Lower leg skin (tissue), 4 donors: ENCODE data around the gene GSTA5. TPM values are rescaled to one million over a fixed set of nuclear protein-coding genes. Genes with fewer than 3 reads are reported as not detected.
"Not testable (repeated sequence)": the region's sequence is repeated elsewhere in the genome, so short reads cannot be mapped to it uniquely, and the experiment has no call there.

ENCODE experiments used
- DNase-seq, 2 donors: peaks; one replicate each; pipeline ENCODE4 v3.0.0-alpha.2; 2019; ENCODE audit warnings: low spot score in 2 of 2
- H3K4me3 ChIP-seq: fragments of 200-600 bp; sonication (generic); 2 replicates; pipeline ENCODE4 v1.5.1; 2017; ENCODE audit warnings: mild to moderate bottlenecking, low read depth; ENCODE audit not compliant: poor library complexity, severe bottlenecking
- POLR2A ChIP-seq, 2 donors: fragments of 450-650 bp; IDR thresholded peaks; one replicate each; pipeline ENCODE4 v1.6.1; 2016 to 2017; ENCODE audit warnings: antibody characterized with exemption in 2 of 2, mild to moderate bottlenecking in 1 of 2, moderate library complexity in 1 of 2
- WGBS, 2 donors: methylation state at CpG; one replicate each; pipeline ENCODE4 v1.1.5; 2018; 5-methylcytosine and 5-hydroxymethylcytosine counted together
- intact Hi-C: fragments of 100-400 bp; cut with DNase I; formaldehyde crosslinking; loops from one replicate; pipeline ENCODE4 v1.15.0; 2023; ENCODE audit warnings: low total_unique reads
- total RNA-seq, 4 donors: library from RNA; depleted of rRNA; stranded (reverse); fragments of >200 nt; gene quantifications; one replicate each; pipeline ENCODE4 v1.1.0, GENCODE V29; 2016
- TF ChIP-seq, protein P1 (sequence below), 3 donors: fragments of 450-650 bp; IDR thresholded peaks; one replicate each; pipeline ENCODE4 v1.5.1; 2016; ENCODE audit warnings: antibody characterized with exemption in 3 of 3, mild to moderate bottlenecking in 3 of 3, moderate library complexity in 2 of 3

The GSTA5 gene
- total RNA-seq, 4 donors from 2014 or later: not detected

DNA sequence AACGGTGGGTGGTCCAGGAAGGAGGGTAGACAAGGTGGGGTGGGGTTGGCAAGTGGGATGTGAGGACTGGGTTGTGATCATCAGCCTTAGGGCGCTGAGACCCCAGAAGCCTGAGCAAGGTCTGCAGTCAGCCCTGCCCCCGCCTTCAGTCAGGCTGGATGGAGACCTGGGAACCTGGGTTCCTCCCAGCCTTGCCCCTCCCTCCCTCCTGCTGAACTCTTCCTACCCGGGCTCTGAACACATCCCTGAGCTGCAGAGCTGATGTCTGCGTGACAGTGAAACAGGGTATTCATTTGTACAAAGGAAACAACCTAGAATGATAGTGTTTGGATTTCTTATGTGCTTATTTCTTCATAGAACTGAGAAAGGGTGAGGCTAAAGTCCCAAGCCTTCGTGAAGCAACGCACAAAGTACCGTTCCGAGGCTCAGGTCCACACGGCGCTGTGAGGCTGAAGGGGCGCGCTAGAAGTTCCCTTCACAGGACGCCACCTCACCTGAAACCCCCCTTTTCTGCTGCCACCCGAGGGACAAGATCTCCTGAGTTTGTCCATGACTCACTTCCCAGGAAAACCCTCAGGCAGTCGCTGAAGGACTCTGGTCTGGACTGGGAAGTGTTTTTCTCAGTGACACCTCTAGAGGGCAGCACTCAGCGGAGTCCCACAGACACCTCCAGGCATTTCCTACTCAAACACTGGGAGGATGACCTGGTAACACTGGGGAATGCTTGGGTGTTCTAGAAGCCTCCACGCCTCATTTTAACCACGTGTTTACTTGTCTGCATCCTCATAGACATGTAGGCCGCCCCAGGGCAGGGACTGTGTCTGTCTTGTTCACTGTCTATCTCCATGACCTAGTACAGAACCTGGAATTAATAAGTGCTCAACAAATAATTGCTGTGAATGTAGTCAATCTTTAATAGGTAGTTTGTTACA, 1.2 kb downstream of the GSTA5 start:
- intact Hi-C loops: no loop called here
- DNase-seq: peak in 1 of 2 donors; percentile 16
- WGBS, 2 donors: 63 to 66% methylated on average over 19 to 20 of the region's 20 CpGs
- TF ChIP-seq, protein P1, sequence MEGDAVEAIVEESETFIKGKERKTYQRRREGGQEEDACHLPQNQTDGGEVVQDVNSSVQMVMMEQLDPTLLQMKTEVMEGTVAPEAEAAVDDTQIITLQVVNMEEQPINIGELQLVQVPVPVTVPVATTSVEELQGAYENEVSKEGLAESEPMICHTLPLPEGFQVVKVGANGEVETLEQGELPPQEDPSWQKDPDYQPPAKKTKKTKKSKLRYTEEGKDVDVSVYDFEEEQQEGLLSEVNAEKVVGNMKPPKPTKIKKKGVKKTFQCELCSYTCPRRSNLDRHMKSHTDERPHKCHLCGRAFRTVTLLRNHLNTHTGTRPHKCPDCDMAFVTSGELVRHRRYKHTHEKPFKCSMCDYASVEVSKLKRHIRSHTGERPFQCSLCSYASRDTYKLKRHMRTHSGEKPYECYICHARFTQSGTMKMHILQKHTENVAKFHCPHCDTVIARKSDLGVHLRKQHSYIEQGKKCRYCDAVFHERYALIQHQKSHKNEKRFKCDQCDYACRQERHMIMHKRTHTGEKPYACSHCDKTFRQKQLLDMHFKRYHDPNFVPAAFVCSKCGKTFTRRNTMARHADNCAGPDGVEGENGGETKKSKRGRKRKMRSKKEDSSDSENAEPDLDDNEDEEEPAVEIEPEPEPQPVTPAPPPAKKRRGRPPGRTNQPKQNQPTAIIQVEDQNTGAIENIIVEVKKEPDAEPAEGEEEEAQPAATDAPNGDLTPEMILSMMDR (IDR thresholded peaks at IDR 0.05): no peak
- no peak for TF ChIP-seq POLR2A (IDR thresholded peaks at IDR 0.05)
- H3K4me3 ChIP-seq: no peak overlapping the region

DNA sequence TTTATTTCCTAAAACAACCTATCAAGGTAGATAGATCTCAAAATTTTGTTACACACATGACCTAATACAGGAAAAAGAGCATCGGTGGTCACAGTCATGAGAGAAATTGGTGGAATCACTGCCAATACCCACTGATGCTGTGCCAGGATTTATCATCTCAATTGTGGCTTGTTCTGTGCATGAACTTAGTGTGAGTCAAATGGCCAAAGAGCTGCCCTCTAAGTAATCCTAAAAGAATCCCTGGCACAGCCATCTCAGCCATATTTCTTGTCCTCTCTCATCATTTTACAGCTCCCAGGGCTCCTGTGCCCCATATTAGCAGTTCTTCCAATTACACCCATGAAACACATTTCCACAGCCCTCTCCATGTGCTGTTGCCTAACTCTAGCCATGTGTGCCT, 6.1 kb downstream of the GSTA5 start:
- DNase-seq: no peak
- WGBS, 2 donors: 77 to 79% methylated on average over 1 of the region's 1 CpG
- intact Hi-C loops: no loop called here
- no peak overlapping the region for H3K4me3 ChIP-seq
- TF ChIP-seq POLR2A (IDR thresholded peaks at IDR 0.05): no peak
- TF ChIP-seq, protein P1 (IDR thresholded peaks at IDR 0.05): no peak

DNA sequence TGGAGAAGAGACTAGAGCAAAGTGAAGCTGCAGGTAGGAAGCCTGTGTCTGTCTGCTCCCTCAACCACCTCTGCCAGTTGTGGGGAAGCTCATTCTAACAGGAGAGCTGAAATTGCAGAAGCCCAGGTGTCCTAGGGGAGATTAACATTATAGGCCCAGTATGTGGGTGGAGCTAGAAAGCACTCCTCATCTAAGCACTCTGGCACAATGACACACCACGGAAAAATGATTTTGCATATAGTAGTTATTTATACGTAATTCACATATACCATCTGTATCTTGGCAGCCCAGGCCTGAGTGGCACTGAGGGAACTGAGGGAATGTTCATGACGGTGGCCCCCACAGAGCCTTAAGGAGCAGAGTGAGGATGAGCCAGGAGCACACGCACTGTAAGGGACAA, 9.7 kb downstream of the GSTA5 start:
- H3K4me3 ChIP-seq, DNase-seq, intact Hi-C loops: not testable (repeated sequence)
- WGBS, 2 donors: 80 to 84% methylated on average over 4 of the region's 4 CpGs

DNA sequence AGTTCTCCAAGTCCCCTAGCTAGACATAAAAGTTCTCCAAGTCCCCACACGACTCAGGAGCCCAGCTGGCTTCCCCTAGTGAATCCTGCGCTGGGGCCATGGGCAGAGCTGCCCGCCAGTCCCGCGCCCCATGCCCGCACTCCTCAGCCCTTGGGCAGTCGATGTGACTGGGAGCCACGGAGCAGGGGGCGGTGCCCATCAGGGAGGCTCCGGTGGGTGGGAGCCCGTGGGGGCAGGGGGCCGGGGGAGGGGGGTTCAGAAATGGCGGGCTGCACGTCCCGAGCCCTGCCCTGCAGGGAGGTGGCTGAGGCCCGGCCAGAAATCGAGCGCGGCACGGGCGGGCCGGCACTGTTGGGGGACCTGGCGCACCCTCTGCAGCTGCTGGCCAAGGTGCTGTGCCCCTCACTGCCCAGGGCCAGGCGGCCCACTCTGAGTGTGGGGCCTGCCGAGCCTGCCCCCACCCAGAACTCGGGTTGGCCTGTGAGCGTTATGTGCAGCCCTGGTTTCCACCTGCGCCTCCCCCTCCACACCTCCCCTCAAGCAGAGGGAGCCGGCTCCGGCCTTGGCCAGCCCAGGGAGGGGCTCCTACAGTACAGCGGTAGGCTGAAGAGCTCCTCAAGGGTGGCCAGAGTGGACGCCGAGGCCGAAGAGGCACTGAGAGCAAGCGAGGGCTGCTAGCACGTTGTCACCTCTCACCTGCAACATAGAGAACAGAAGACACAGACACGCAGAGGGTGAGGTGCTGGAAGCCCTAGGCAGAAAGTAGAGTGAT, 11.4 kb downstream of the GSTA5 start:
- TF ChIP-seq, protein P1 (IDR thresholded peaks at IDR 0.05): no peak
- TF ChIP-seq POLR2A (IDR thresholded peaks at IDR 0.05): no peak
- 85 to 90% methylated on average over 22 to 37 of the region's 37 CpGs for WGBS, 2 donors
- DNase-seq: no peak
- H3K4me3 ChIP-seq: no peak overlapping the region
- intact Hi-C loops: no loop called here

DNA sequence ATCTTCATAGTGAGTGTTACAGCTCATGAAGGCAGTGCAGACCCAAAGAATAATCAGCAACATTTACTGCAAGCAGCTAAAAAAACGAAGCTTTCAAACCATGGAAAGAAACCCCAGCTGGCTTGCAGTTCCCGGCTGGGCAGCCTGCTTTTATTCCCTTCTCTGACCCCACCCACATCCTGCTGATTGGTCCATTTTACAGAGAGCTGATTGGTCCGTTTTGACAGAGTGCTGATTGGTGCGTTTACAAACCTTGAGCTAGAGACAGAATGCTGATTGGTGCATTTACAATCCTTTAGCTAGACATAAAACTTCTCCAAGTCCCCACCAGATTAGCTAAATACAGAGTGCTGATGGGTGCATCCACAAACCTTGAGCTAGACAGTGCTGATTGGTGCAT, 12.0 kb downstream of the GSTA5 start:
- intact Hi-C loops, H3K4me3 ChIP-seq, DNase-seq: not testable (repeated sequence)
- 81 to 82% methylated on average over 4 of the region's 4 CpGs for WGBS, 2 donors

DNA sequence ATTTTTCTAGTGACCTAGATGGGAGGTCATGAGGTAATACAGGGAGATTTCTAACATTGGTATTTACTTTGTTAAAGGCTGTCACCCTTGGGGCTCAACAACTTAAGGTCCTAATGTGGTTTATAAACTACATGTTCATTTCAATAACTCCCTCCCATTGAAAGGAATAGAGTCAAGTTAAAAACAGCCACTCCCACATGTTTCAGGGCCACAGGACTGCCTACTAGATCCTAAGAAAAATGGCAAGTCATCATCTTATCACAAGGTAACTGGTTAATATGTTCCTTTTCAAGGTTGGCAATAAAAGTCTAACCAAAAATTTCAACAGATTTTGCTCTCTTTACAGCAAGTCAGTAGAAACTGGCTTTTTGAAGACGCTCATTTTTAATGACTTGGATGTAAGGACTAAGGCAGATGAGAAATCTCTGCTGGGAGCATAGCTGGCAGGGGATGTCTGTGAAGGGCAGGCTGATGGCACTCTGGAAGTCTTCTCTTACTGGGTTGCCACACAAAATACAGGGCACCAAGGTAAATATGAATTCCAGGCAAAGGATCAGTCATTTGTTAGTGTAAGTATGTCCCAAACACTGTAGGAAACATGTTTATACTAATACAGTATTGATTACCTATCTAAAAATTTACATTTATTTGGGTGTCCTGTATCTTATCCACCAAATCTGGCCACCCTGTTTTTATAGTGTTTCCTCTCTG, 13.4 kb downstream of the GSTA5 start:
- DNase-seq, H3K4me3 ChIP-seq, intact Hi-C loops: not testable (repeated sequence)
- WGBS, 2 donors: 91 to 95% methylated on average over 1 of the region's 1 CpG

DNA sequence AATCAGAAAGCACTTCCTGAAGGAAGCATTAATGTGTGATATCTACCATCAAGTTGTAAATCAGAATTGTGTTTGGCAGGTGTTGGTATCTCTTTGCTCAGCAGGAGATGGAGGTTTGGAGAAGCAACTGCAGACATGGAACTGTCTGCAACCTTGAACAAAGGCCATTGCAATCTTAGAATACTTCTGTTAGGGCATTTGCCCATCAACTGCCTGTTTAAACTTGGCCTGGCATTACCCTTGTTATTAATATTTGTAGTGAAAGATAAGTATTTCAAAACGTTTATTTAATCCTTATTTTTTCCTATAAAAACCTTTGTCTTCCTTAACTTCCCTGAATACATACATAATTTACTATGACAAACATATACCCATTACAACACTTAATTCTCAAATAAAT, 14.1 kb downstream of the GSTA5 start:
- DNase-seq: no peak
- H3K4me3 ChIP-seq: no peak overlapping the region
- 29% methylated on average over 1 of the region's 1 CpG for WGBS, 2 donors
- intact Hi-C loops: no loop called here
- TF ChIP-seq, protein P1 (IDR thresholded peaks at IDR 0.05): no peak
- TF ChIP-seq POLR2A (IDR thresholded peaks at IDR 0.05): no peak

DNA sequence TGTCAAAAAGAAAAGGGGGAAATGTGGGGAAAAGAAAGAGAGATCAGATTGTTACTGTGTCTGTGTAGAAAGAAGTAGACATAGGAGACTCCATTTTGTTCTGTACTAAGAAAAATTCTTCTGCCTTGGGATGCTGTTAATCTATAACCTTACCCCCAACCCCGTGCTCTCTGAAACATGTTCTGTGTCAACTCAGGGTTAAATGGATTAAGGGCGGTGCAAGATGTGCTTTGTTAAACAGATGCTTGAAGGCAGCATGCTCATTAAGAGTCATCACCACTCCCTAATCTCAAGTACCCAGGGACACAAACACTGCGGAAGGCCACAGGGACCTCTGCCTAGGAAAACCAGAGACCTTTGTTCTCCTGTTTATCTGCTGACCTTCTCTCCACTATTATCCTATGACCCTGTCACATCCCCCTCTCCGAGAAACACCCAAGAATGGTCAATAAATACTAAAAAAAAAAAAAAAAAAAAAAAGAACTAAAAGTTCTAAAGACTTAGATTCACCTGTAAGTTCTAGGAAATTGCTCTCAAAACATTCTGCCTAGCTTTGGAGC, 14.6 kb downstream of the GSTA5 start:
- intact Hi-C loops, H3K4me3 ChIP-seq, DNase-seq: not testable (repeated sequence)
- 71 to 73% methylated on average over 4 of the region's 4 CpGs for WGBS, 2 donors

DNA sequence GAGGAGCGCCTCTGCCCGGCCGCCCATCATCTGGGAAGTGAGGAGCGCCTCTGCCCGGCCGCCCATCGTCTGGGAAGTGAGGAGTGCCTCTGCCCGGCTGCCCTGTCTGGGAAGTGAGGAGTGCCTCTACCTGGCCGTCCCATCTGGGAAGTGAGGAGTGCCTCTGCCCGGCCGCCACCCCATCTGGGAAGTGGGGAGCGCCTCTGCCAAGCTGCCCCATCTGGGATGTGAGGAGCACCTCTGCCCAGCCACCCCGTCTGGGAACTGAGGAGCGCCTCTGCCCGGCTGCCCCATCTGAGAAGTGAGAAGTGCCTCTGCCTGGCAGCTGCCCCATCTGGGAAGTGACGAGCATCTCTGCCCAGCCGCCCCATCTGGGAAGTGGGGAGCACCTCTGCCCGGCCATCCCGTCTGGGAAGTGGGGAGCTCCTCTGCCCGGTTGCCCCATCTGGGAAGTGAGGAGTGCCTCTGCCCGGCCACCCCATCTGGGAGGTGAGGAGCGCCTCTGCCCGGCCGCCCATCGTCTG, 15.3 kb downstream of the GSTA5 start:
- H3K4me3 ChIP-seq, intact Hi-C loops, DNase-seq: not testable (repeated sequence)
- 94 to 99% methylated on average over 14 to 21 of the region's 25 CpGs for WGBS, 2 donors
